NCI-H526 treated with DMSO at 0.1 percent for 48 hours (cell line): Measurements from ENCODE around the gene OGT.
"Not testable (repeated sequence)": the region's sequence is repeated elsewhere in the genome, so short reads cannot be mapped to it uniquely, and the experiment has no call there.

Source experiments
- DNase-seq: peaks from one replicate; lab custom pipeline; 2025; lab: John Stamatoyannopoulos, UW

OGT gene

GRCh38 chrX:71586929-71587328 is 54.0 kb downstream of the OGT start:
- DNase-seq = no peak

GRCh38 chrX:71593210-71593609 is 60.3 kb downstream of the OGT start:
- DNase-seq = not testable (repeated sequence)

DNA sequence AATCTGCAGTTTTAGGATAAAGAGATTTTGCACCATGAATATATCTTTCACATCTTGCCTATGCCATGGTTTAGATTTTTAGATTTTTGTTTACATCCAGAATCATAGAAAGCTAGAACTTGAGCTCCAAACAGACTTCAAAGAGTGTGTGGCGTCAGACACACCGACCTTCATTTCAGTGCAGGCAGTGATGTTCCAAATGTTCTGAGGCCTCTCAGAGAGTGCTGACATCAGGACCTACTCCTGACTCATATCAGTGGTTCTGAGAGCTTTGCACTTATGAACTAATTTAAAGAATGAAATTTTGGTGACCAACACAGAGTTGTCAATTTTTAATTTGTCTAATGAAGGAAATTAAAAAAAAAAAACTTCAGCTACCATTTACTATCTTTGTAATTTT is 67.1 kb downstream of the OGT start:
- DNase-seq = no peak

- no peak for DNase-seq
Observed at GRCh38 chrX:71603618-71604017, 70.7 kb downstream of the OGT start.

DNA sequence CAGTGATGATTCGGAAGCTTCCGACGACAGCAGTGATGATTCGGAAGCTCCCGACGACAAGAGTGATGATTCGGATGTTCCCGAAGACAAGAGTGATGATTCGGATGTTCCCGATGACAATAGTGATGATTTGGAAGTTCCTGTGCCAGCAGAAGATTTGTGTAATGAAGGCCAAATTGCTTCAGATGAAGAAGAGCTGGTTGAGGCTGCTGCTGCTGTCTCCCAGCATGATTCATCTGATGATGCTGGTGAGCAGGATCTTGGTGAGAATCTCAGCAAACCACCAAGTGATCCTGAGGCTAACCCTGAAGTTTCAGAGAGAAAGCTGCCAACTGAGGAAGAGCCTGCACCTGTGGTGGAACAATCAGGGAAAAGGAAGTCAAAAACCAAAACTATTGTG is 71.2 kb downstream of the OGT start:
- DNase-seq = no peak

GRCh38 chrX:71604796-71605568 is 72.1 kb downstream of the OGT start:
- no peak for DNase-seq

GRCh38 chrX:71606536-71607216 is 73.8 kb downstream of the OGT start:
- DNase-seq = no peak

DNA sequence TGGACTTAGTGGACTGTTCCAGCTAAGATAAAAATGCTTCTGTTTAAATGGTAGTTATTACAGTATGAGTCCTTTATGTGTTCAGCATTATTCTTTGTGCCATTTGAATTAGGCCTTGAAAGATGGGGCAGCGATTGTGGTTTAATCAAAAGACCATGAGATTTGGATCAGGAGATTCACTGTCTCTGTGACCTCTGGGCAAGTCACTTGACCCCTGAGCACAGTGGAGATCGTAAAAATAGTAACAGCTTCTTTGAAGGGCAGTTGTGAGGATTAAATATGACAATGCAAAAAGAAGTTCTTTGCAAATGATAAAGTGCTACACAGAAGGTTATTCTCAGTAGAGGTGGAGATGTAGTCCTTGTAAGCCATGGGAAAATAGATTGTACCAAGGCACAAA is 74.6 kb downstream of the OGT start:
- no peak for DNase-seq

DNA sequence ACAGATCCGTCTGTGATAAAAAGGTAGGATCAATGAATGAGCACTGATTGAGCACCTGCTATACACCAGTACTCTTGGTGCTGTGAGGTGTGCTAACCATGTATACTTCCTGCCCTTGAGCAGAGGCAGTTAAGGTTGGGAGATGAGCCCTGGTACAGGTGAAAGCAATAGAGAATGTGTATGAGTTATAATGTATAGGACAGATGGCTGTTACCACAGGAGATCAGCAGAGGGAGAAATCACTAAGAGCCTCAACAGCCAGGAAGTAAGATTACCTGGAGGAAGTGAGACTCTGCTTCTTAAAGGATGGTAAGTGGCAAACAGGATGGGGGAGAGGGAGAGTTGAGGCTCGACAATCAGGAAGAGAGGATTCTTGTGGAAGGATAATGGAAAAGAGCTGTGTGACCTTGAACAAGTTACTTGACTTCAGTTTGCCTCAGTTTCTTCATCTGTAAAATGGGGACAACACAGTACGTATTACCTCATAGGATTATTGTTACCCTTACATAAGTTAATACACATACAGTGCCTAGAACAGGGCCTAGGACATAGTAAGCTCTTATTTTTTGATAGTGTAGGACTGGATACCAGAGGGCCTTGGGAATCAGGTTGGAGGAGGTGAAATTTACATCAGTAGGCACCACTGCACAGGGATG is 76.3 kb downstream of the OGT start:
- no peak for DNase-seq

DNA sequence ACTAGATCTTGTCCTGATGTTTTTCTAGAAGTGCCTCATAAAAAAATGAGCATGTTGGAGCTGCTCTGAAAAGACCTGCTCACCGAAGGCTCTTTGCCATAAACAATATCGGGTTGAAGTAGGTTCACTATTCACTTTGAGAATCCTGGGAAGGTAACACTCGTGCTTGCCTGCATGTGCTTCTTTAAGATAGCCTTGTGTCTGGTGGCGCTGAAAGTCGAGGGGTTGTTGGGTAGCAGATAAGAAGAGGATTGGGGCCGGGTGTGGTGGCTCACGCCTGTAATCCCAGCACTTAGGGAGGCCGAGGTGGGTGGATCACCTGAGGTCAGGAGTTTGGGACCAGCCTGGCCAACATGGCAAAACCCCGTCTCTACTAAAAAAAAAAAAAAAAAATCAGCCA is 78.8 kb downstream of the OGT start:
- not testable (repeated sequence) for DNase-seq

GRCh38 chrX:71612256-71612655 is 79.4 kb downstream of the OGT start:
- no peak for DNase-seq

GRCh38 chrX:71615056-71615455 is 82.2 kb downstream of the OGT start:
- no peak for DNase-seq

DNA sequence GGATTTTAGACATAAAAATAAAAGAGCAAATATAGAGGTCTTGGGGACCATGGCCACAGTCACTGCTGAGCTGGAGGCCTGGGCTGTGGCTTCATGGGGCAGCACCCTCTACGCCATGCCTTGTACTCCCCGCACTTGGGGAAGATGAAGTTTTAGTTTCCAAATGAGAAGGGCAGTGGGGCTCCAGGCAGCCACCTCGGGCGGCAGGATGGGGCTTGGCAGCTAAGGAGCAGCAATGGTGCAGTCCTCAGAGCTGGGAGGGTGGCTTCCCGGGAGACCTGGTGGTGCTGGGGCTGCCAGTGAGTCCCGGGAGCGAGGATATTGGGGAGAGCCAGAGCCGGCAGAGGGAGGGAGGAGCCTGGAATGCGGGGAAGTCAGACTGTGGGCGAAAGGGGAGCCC is 83.0 kb downstream of the OGT start:
- no peak for DNase-seq

GRCh38 chrX:71616672-71617529 is 84.0 kb downstream of the OGT start:
- DNase-seq = no peak

DNA sequence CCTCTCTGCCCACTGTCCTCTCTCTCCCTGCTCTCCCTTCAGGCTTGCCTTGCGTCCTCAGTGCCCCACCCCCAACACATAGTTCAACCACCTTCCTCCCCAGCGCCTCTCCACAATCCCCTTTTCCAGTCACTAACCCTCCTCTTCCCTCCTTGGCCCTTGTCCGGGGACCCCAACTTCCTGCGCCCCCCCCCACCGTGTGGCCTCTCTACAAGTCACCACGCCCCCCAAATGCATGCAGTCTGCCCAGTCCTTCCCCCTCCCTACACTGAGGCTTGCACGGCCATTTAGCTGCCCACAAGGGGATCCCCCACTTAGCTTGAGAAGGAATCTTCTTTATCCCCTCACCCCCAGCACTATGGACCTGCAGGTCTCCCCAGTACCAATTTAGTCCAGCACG is 84.8 kb downstream of the OGT start:
- DNase-seq = no peak

DNA sequence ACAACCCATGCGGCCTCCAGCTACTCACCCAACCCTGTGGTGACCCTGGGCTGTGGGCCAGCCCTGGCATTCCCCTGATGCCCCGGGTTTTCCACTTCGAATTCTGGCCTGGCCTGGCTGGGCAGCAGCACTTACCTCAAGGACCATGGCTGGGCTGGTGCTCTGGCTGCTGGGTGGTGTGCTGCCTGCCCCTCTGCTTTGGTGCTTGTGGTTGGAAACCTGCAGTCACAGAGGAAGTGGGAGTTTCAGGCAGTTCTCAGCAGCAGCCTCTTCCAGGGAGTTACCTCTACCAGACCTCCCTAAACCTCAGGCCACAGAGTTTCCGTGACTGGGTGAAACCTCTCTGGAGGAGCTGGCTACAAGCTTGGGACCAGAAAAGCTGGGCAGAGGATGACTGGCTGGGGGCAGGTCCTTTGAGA is 85.4 kb downstream of the OGT start, which contains the start of gene CXCR3:
TSS of gene CXCR3 (minus strand) at position 209 of the 419 bp plus-strand sequence. CDS start at position 147, 62 bp downstream.
- no peak for DNase-seq

- DNase-seq = no peak
Observed at GRCh38 chrX:71618787-71619186, 85.9 kb downstream of the OGT start.

DNA sequence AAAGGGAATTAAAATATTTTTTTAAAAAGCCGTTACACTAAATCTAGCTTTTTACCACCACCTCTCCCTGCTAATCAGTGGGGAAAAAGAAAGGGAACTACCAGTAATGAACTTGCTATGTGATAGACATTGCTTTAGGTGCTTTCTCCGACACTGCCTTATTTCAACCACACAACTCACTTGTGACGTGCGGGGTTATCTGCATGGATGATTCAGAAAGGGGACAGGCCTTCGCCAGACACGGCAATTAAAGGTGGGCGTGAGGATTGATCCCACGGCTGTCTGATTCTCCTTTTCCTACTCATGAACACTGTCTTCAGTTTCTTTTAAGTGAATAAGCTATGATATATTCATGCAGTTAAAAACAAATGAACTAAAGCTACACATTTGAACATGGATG is 86.3 kb downstream of the OGT start:
- no peak for DNase-seq

DNA sequence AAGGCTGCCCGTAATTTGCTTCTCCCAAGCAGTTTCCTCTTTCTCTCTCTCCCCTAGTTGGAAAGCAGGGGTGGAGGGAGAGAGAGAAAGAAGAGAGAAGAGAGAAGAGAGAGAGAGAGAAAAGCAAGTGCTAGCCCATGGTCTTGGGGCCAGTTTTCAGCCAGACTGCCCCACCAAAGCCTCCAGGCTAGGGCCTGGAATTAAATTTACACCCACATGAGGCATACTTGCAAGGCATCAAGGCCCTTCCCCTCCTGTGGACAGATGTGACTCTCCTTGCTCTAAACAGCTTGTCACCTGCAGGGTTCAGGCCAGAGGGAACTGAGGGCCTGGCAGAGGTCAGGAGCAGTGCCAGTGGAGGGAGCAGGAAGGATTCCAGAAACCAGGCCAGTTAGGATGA is 87.1 kb downstream of the OGT start:
- DNase-seq = no peak

- no peak for DNase-seq
Observed at GRCh38 chrX:71621603-71622002, 88.7 kb downstream of the OGT start.

DNA sequence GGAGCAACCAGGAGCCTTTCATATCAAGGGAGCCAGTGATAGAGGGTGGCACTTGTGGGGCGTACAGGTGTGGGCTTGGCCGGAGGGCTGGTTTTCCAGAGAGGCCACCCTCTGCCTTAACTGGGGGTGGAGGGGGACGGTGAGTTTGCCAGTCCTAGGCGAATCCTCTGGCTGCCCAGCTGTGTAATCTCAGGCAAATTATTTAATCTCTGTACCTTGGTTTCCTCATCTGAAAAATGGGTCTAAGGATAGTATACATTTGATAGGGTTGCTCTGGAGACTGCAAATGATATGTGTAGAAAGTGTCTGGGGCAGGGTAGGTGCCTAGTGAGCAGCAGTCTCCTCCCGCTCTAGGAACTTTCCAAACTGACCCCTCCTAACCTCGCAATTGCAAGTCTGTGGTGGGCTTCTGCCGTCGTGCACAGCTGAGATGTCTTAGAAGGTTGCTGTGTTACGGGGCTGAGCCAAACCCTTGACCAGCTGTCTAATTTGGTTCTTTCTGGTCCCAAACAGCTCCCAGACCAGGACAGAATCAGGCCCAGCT is 89.2 kb downstream of the OGT start:
- no peak for DNase-seq
